ENCODE results near the gene RIC8B. TPM values are rescaled to one million over a fixed set of nuclear protein-coding genes. Genes with fewer than 3 reads are reported as not detected.

RIC8B gene
- polyA plus RNA-seq, 3 donors, result 2.7 to 3.8 (median 2.7) TPM

DNA sequence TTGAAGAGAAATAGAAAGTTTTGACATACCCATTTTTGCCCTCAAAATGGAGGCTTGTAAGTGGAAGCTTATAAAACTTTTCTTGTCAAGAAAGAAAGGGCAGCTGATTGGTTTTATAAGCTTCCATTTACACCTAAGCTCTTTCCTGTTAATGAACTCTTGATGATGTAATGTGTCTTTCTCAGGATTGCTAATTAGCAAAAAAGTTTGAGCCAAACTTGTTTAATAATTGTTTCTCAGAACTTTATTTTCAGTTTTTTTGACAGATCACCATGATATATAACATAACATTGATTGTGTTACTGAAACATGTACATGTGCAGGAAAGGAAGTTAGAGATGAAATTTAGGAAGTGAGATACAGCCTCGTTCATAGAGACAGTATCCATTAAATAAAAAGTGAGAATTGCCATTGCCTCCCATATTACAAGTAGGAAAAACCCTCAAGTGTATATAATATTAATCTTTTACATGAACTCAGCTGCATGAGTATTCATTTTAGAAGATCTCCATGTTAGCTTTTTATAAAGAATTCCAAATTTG is 26.8 kb downstream of the RIC8B start:
- H3K4me3 Mint-ChIP-seq, result no peak overlapping the region

DNA sequence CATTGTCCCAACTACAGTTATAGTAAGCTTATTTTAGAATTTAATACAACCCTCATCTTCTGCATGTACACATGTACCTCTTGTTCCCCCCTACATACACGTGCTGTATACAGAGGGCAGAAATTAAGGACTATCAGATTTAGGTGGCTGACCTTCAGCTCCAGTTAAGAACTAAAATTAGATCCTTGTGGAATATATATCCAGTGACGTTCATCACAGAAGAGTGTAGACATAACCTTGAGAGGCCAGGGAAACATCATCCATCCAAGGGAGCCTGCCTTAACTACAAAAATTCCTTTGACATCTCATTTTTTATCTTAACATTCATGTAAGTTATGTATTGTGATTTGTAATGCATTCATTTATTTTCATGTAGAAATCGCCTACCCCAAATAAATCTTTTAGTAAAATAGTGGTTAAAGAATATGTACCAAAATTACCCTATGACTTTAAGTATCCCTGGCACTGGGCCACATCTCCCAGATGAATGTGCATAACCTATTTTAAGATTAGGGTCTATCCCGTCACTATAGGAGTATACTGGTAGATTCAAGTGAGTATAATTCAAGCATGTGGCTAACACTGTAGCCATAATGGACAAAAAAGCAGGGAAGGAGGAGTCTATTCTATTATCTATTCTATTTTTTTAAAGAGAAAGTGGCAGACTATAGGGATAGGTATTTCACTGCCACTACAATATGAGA is 27.5 kb downstream of the RIC8B start:
- Mint-ChIP-seq H3K4me3 (no peak overlapping the region), H3K4me1 (no peaks in the 10 kb centered on the region), H3K9me3 (no peaks in the 10 kb centered on the region), H3K36me3 (peaks cover 19 to 30% of the 10 kb centered on the region in 2 donors), H3K27ac (no peak overlapping the region), H3K27me3 (ENCODE audit: low read depth in 3 of 3) (peaks cover 0 to 2% (median 0%) of the 10 kb centered on the region in 3 donors)
- Histone ChIP-seq H3K4me1 (ENCODE audit: control insufficient read depth in 1 of 2, insufficient read depth in 2 of 2, low read length in 2 of 2) (no peaks in the 10 kb centered on the region), H3K4me3 (replicated peaks in 1 of 3; ENCODE audit: low read depth in 2 of 3, low read length in 3 of 3) (no peak overlapping the region), H3K27me3 (ENCODE audit: control insufficient read depth in 2 of 2, insufficient read depth in 2 of 2, low read length in 2 of 2) (no peaks in the 10 kb centered on the region), H3K27ac (ENCODE audit: low read depth in 1 of 2, low read length in 2 of 2) (no peak overlapping the region), H3K79me2 (ENCODE audit: insufficient read depth, low read length) (no peaks in the 10 kb centered on the region), H4K20me1 (ENCODE audit: insufficient read depth, low read length) (no peaks in the 10 kb centered on the region), H2AFZ (ENCODE audit: insufficient read depth, low read depth, low read length, poor library complexity, severe bottlenecking) (no peak overlapping the region), H3K4me2 (replicated peaks; ENCODE audit: extremely low read depth, low read length, poor library complexity, severe bottlenecking) (no peak overlapping the region), H3K9ac (ENCODE audit: insufficient read depth, low read length, poor library complexity, severe bottlenecking) (no peak overlapping the region), H3K36me3 (replicated peaks in 1 of 2; ENCODE audit: control insufficient read depth in 1 of 2, insufficient read depth in 2 of 2, low read length in 2 of 2) (peaks cover 2 to 14% of the 10 kb centered on the region in 2 donors), H3K9me3 (replicated peaks in 1 of 2; ENCODE audit: control insufficient read depth in 1 of 2, insufficient read depth in 1 of 2, low read length in 2 of 2) (no peaks in the 10 kb centered on the region)
- TF ChIP-seq, protein P1, sequence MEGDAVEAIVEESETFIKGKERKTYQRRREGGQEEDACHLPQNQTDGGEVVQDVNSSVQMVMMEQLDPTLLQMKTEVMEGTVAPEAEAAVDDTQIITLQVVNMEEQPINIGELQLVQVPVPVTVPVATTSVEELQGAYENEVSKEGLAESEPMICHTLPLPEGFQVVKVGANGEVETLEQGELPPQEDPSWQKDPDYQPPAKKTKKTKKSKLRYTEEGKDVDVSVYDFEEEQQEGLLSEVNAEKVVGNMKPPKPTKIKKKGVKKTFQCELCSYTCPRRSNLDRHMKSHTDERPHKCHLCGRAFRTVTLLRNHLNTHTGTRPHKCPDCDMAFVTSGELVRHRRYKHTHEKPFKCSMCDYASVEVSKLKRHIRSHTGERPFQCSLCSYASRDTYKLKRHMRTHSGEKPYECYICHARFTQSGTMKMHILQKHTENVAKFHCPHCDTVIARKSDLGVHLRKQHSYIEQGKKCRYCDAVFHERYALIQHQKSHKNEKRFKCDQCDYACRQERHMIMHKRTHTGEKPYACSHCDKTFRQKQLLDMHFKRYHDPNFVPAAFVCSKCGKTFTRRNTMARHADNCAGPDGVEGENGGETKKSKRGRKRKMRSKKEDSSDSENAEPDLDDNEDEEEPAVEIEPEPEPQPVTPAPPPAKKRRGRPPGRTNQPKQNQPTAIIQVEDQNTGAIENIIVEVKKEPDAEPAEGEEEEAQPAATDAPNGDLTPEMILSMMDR (IDR thresholded peaks at IDR 0.05), result no peak
- no peak for DNase-seq
- intact Hi-C loops (cut with micrococcal nuclease), result no loop called here
- no CpG with 5 or more reads among the region's 4 CpGs for WGBS (ENCODE audit: insufficient coverage)

More for the DNA sequence above, 26.8 kb downstream of the RIC8B start:
- Histone ChIP-seq H3K9me3 (replicated peaks in 1 of 2; ENCODE audit: control insufficient read depth in 1 of 2, insufficient read depth in 1 of 2, low read length in 2 of 2) (no peaks in the 10 kb centered on the region), H3K79me2 (ENCODE audit: insufficient read depth, low read length) (no peaks in the 10 kb centered on the region), H2AFZ (ENCODE audit: insufficient read depth, low read depth, low read length, poor library complexity, severe bottlenecking) (no peak overlapping the region), H3K4me3 (replicated peaks in 1 of 3; ENCODE audit: low read depth in 2 of 3, low read length in 3 of 3) (no peak overlapping the region), H3K27ac (ENCODE audit: low read depth in 1 of 2, low read length in 2 of 2) (no peak overlapping the region), H3K4me1 (ENCODE audit: control insufficient read depth in 1 of 2, insufficient read depth in 2 of 2, low read length in 2 of 2) (no peaks in the 10 kb centered on the region), H3K4me2 (replicated peaks; ENCODE audit: extremely low read depth, low read length, poor library complexity, severe bottlenecking) (no peak overlapping the region), H3K36me3 (replicated peaks in 1 of 2; ENCODE audit: control insufficient read depth in 1 of 2, insufficient read depth in 2 of 2, low read length in 2 of 2) (peaks cover 2 to 12% of the 10 kb centered on the region in 2 donors), H3K27me3 (ENCODE audit: control insufficient read depth in 2 of 2, insufficient read depth in 2 of 2, low read length in 2 of 2) (no peaks in the 10 kb centered on the region), H3K9ac (ENCODE audit: insufficient read depth, low read length, poor library complexity, severe bottlenecking) (no peak overlapping the region), H4K20me1 (ENCODE audit: insufficient read depth, low read length) (no peaks in the 10 kb centered on the region)
- Mint-ChIP-seq H3K9me3 (no peaks in the 10 kb centered on the region), H3K4me1 (no peaks in the 10 kb centered on the region), H3K27ac (no peak overlapping the region), H3K27me3 (ENCODE audit: low read depth in 3 of 3) (peaks cover 0 to 2% (median 0%) of the 10 kb centered on the region in 3 donors), H3K36me3 (peaks cover 15 to 26% of the 10 kb centered on the region in 2 donors)
- no peak for DNase-seq
- no CpG with 5 or more reads among the region's 1 CpG for WGBS (ENCODE audit: insufficient coverage)
- TF ChIP-seq, protein P1 (IDR thresholded peaks at IDR 0.05), result no peak
- intact Hi-C loops (cut with micrococcal nuclease), result no loop called here

Data from CD14-positive monocyte (primary cell).